Endothelial cell of umbilical vein (primary cell): Measurements from ENCODE around the gene WIPF3. TPM values are rescaled to one million over a fixed set of nuclear protein-coding genes. Genes with fewer than 3 reads are reported as not detected.

Experiments used
- BruUV-seq: library from RNA; stranded (reverse); fragments of 400-500 nt; replicated peaks from 2 replicates; lab custom pipeline; 2021; lab: Mats Ljungman, UMichigan
- CTCF ChIA-PET: fragments of 300-600, 350-600 bp; sonication (Branson Sonifier 250); formaldehyde crosslinking; loops from one replicate; lab custom pipeline; 2021; ENCODE audit warnings: antibody characterized with exemption, inconsistent platforms; lab: Charles Lee
- POLR2A ChIA-PET: fragments of 300-600, 350-600 bp; sonication (Branson Sonifier 250); formaldehyde crosslinking; loops from one replicate; lab custom pipeline; 2021; ENCODE audit warnings: antibody characterized with exemption, inconsistent platforms; lab: Charles Lee
- DNase-seq: peaks from one replicate; pipeline ENCODE4 v3.0.0-alpha.2; 2011; ENCODE audit warnings: low read depth, low spot score
- FAIRE-seq: peaks from 2 replicates; lab custom pipeline; 2011; peaks lifted over from hg19 to GRCh38; lab: Jason Lieb, UNC
- H2AFZ ChIP-seq: 2 replicates; pipeline ENCODE4 v1.6.0; 2012; ENCODE audit warnings: low read depth, low read length, control low read depth, inconsistent platforms
- H3K27ac ChIP-seq: 2 replicates; pipeline ENCODE4 v1.5.1; 2011; ENCODE audit warnings: low read depth, mild to moderate bottlenecking, control low read depth, low read length, moderate library complexity; ENCODE audit not compliant: insufficient read depth
- H3K27me3 ChIP-seq, 2 experiments: 2 replicates each; pipeline versions ENCODE4 v1.6.0 to v1.6.1; 2011; ENCODE audit warnings: low read length in 2 of 2, mixed read lengths in 1 of 2; ENCODE audit not compliant: control insufficient read depth in 2 of 2, insufficient read depth in 2 of 2
- H3K36me3 ChIP-seq, 2 experiments: 2 replicates in 1 of 2; 3 replicates in 1 of 2; pipeline ENCODE4 v1.5.1; 2011; ENCODE audit warnings: low read length in 2 of 2, mild to moderate bottlenecking in 1 of 2, moderate library complexity in 1 of 2; ENCODE audit not compliant: control insufficient read depth in 2 of 2, insufficient read depth in 2 of 2; ENCODE audit errors: extremely low read depth in 1 of 2
- H3K4me1 ChIP-seq: 3 replicates; pipeline ENCODE4 v1.5.1; 2011; ENCODE audit warnings: mild to moderate bottlenecking, low read length; ENCODE audit not compliant: control insufficient read depth, insufficient read depth; ENCODE audit errors: extremely low read depth
- H3K4me2 ChIP-seq: 2 replicates; pipeline ENCODE4 v1.6.1; 2011; ENCODE audit warnings: low read length, control low read depth, mixed read lengths; ENCODE audit not compliant: insufficient read depth
- H3K4me3 ChIP-seq, 3 experiments: fragments of 200-600 bp in 1 of 3; sonication (generic), shearing (Covaris generic) in 1 of 3; replicated peaks in 1 of 3; 2 replicates each; pipeline ENCODE4 v1.5.1; 2011 to 2016; ENCODE audit warnings: control low read depth in 3 of 3, low read length in 3 of 3, mild to moderate bottlenecking in 2 of 3, inconsistent platforms in 1 of 3, low read depth in 1 of 3, moderate library complexity in 1 of 3; ENCODE audit not compliant: insufficient read depth in 1 of 3
- H3K79me2 ChIP-seq: 2 replicates; pipeline ENCODE4 v1.6.0; 2012; ENCODE audit warnings: low read length, inconsistent platforms; ENCODE audit not compliant: control insufficient read depth, insufficient read depth
- H3K9ac ChIP-seq: replicated peaks from 2 replicates; pipeline ENCODE3; 2011; ENCODE audit warnings: low read length, control low read depth; ENCODE audit not compliant: insufficient read depth; ENCODE audit errors: extremely low read depth
- H3K9me1 ChIP-seq: replicated peaks from 3 replicates; pipeline ENCODE4 v1.6.0; 2011; ENCODE audit warnings: mild to moderate bottlenecking, low read length; ENCODE audit not compliant: control insufficient read depth, insufficient read depth; ENCODE audit errors: extremely low read depth
- H3K9me3 ChIP-seq: replicated peaks from 2 replicates; pipeline ENCODE4 v1.5.1; 2012; ENCODE audit warnings: low read length, inconsistent platforms; ENCODE audit not compliant: control insufficient read depth, insufficient read depth
- H4K20me1 ChIP-seq: replicated peaks from 2 replicates; pipeline ENCODE3; 2011; ENCODE audit warnings: mild to moderate bottlenecking, low read length; ENCODE audit not compliant: control insufficient read depth, insufficient read depth; ENCODE audit errors: extremely low read depth
- CTCF ChIP-seq, 2 donors: IDR thresholded peaks; 1 replicate in 1 of 2; 2 replicates in 1 of 2; pipeline ENCODE4 v1.5.1; 2011; ENCODE audit warnings: low read length in 2 of 2, mild to moderate bottlenecking in 2 of 2, moderate library complexity in 2 of 2, control low read depth in 1 of 2, inconsistent platforms in 1 of 2, low read depth in 1 of 2; ENCODE audit not compliant: insufficient read depth in 1 of 2; ENCODE audit errors: extremely low read depth in 1 of 2
- EZH2 ChIP-seq: IDR thresholded peaks from 2 replicates; pipeline ENCODE4 v1.6.1; 2012; ENCODE audit warnings: borderline replicate concordance, low read depth, mild to moderate bottlenecking, moderate library complexity, low read length, inconsistent platforms; ENCODE audit not compliant: severe bottlenecking
- GATA2 ChIP-seq: IDR thresholded peaks from 2 replicates; pipeline ENCODE4 v1.7.0; 2011; ENCODE audit warnings: low read depth, mild to moderate bottlenecking, moderate library complexity, mixed read lengths, low read length; ENCODE audit not compliant: insufficient read length, insufficient read depth
- MAX ChIP-seq: IDR thresholded peaks from 2 replicates; pipeline ENCODE4 v1.6.1; 2011; ENCODE audit not compliant: insufficient read depth, insufficient read length
- MYC ChIP-seq: IDR thresholded peaks from one replicate; pipeline ENCODE4 v1.6.1; 2011; ENCODE audit warnings: mild to moderate bottlenecking, low read depth, low read length
- POLR2A ChIP-seq: IDR thresholded peaks from 2 replicates; pipeline ENCODE4 v1.6.1; 2012; ENCODE audit warnings: low read depth, mild to moderate bottlenecking, control low read depth, low read length
- POLR2AphosphoS5 ChIP-seq: IDR thresholded peaks from 2 replicates; pipeline ENCODE4 v1.6.1; 2012; ENCODE audit warnings: low read depth, mild to moderate bottlenecking, control low read depth, low read length, moderate library complexity; ENCODE audit not compliant: insufficient read depth
- dilution Hi-C: fragments of 300-500 bp; cut with MboI; formaldehyde crosslinking; loops from one replicate; pipeline ENCODE4 v1.15.0; 2019; ENCODE audit warnings: low sequenced_read_pairs; ENCODE audit not compliant: extremely low pct_ligation_motif_present
- intact Hi-C: fragments of 100-400 bp; cut with micrococcal nuclease; formaldehyde crosslinking; loops from one replicate; pipeline ENCODE4 v1.10.0; 2022
- polyA plus RNA-seq, 4 experiments: library from polyadenylated mRNA; depleted of rRNA in 3 of 4; stranded (reverse) in 3 of 4; unstranded in 1 of 4; fragments of >200 nt; gene quantifications; 2 replicates each; pipeline versions ENCODE4 v1.2.1 to v1.2.3, GENCODE V29; 2011 to 2012; ENCODE audit warnings: missing spikeins in 1 of 4
- total RNA-seq: library from RNA; stranded (reverse); gene quantifications from 2 replicates; pipeline ENCODE4 v1.2.3, GENCODE V29; 2021

WIPF3 gene
- total and polyA plus RNA-seq, 2 donors (not counting 3 experiments of a cell fraction or from before 2014, with no cell fraction given) = 0.01 to 0.35 TPM

- Histone ChIP-seq H3K9ac (no peak overlapping the region), H3K4me3 (no peak overlapping the region), H2AFZ (no peak overlapping the region), H3K36me3 (peaks cover 23 to 46% of the 10 kb centered on the region in 2 experiments), H3K27ac (no peak overlapping the region), H3K79me2 (no peaks in the 10 kb centered on the region), H3K4me2 (no peak overlapping the region), H4K20me1 (no peaks in the 10 kb centered on the region), H3K4me1 (no peaks in the 10 kb centered on the region), H3K9me1 (no peaks in the 10 kb centered on the region), H3K27me3 (no peaks in the 10 kb centered on the region), H3K9me3 (no peaks in the 10 kb centered on the region)
- no peak for FAIRE-seq
- ChIA-PET POLR2A (no interaction called here), CTCF (interaction anchor here (0.6 to 1.8 kb wide), 2 partner anchors 18 to 23 kb away, joined by 3 to 5 read pairs; no protein-coding TSS in a partner anchor)
- TF ChIP-seq POLR2AphosphoS5 (no peak), CTCF (IDR thresholded peaks at IDR 0.05; ENCODE audit: extremely low read depth in 1 of 2, insufficient read depth in 1 of 2, low read depth in 1 of 2, low read length in 2 of 2) (no peak), MYC (no peak), POLR2A (no peak), EZH2 (no peak), MAX (no peak), GATA2 (no peak)
- dilution Hi-C loops = no loop called here
- no TSS peak for BruUV-seq
- no peak for DNase-seq
- intact Hi-C loops = no loop called here
These were observed 133.9 kb downstream of the WIPF3 start for GRCh38 chr7:29940199-29940598.
